ENCODE data around the gene CUBN.
A peak's percentile ranks its signal among the peaks of the same experiment; 100 is the strongest.

Gene CUBN

GRCh38 chr10:17129741-17130140, at the start of gene CUBN:
Gene CUBN (minus strand): TSS chr10:17129811. CDS start chr10:17129765, 46 bp downstream.
- no peak for DNase-seq

GRCh38 chr10:17179002-17179401, 49.4 kb upstream of the CUBN start:
- DNase-seq: no peak

- DNase-seq: no peak
These were observed 48.4 kb upstream of the CUBN start for GRCh38 chr10:17178006-17178405.

GRCh38 chr10:17177014-17177413, 47.4 kb upstream of the CUBN start:
- no peak for DNase-seq

GRCh38 chr10:17176091-17176490, 46.5 kb upstream of the CUBN start:
- DNase-seq: no peak

- peak; percentile 15 for DNase-seq
These were observed 45.9 kb upstream of the CUBN start for GRCh38 chr10:17175551-17175950.

- no peak for DNase-seq
These were observed 45.0 kb upstream of the CUBN start for GRCh38 chr10:17174626-17175025.

GRCh38 chr10:17171141-17171641, 41.6 kb upstream of the CUBN start:
- DNase-seq: no peak

GRCh38 chr10:17169803-17170202, 40.2 kb upstream of the CUBN start:
- no peak for DNase-seq

GRCh38 chr10:17166699-17167098, 37.1 kb upstream of the CUBN start:
- no peak for DNase-seq

- DNase-seq: no peak
These were observed 33.2 kb upstream of the CUBN start for GRCh38 chr10:17162828-17163227.

GRCh38 chr10:17161775-17162174, 32.2 kb upstream of the CUBN start:
- no peak for DNase-seq

GRCh38 chr10:17157024-17157423, 27.4 kb upstream of the CUBN start:
- DNase-seq: no peak

- DNase-seq: no peak
These were observed 26.2 kb upstream of the CUBN start for GRCh38 chr10:17155826-17156225.

GRCh38 chr10:17154116-17154515, 24.5 kb upstream of the CUBN start:
- DNase-seq: no peak

GRCh38 chr10:17153321-17153720, 23.7 kb upstream of the CUBN start:
- no peak for DNase-seq

- DNase-seq: no peak
These were observed 22.1 kb upstream of the CUBN start for GRCh38 chr10:17151716-17152115.

GRCh38 chr10:17147884-17148489, 18.4 kb upstream of the CUBN start:
- no peak for DNase-seq

GRCh38 chr10:17146892-17147291, 17.3 kb upstream of the CUBN start:
- no peak for DNase-seq

GRCh38 chr10:17145239-17145638, 15.6 kb upstream of the CUBN start:
- DNase-seq: no peak

- DNase-seq: no peak
These were observed 15.1 kb upstream of the CUBN start for GRCh38 chr10:17144757-17145156.

GRCh38 chr10:17144032-17144431, 14.4 kb upstream of the CUBN start:
- DNase-seq: no peak

- DNase-seq: no peak
These were observed 13.6 kb upstream of the CUBN start for GRCh38 chr10:17143055-17143690.

GRCh38 chr10:17141504-17142229, 12.1 kb upstream of the CUBN start:
- DNase-seq: no peak
